HCT116 (cell line): ENCODE results near the gene DEPDC4. TPM values are rescaled to one million over a fixed set of nuclear protein-coding genes. Genes with fewer than 3 reads are reported as not detected.

Experiments
- ATAC-seq: fragments of 200-7000 bp; cut with Tn5 transposase; 2 replicates; pipeline ENCODE4 v1.9.1; 2020; ENCODE audit warnings: mild to moderate bottlenecking, moderate library complexity
- BruUV-seq: library from RNA; stranded (reverse); fragments of 400-500 nt; replicated peaks from 2 replicates; lab custom pipeline; 2021; lab: Mats Ljungman, UMichigan
- CTCF ChIA-PET: fragments of 300-600 bp; sonication (Branson Sonifier 250); formaldehyde crosslinking; loops from one replicate; lab custom pipeline; 2021; ENCODE audit warnings: antibody characterized with exemption; lab: Charles Lee
- POLR2A ChIA-PET: fragments of 300-600, 350-600 bp; sonication (Branson Sonifier 250); formaldehyde crosslinking; loops from one replicate; lab custom pipeline; 2021; ENCODE audit warnings: antibody characterized with exemption; lab: Charles Lee
- RAD21 ChIA-PET, 2 experiments: fragments of 300-600 bp; sonication (Branson Sonifier 250); formaldehyde crosslinking; loops; one replicate each; lab custom pipeline; 2023; ENCODE audit warnings: low total read pairs in 2 of 2; ENCODE audit not compliant: uncharacterized antibody in 2 of 2, unreplicated experiment in 2 of 2, low non-redundant PET in 1 of 2; lab: Charles Lee
- DNase-seq: peaks from one replicate; pipeline ENCODE4 v3.0.0-alpha.2; 2010; ENCODE audit warnings: low read depth, low spot score
- H2AFZ ChIP-seq: fragments of 200-600 bp; shearing (Covaris generic), sonication (generic); 2 replicates; pipeline ENCODE4 v1.6.1; 2017; ENCODE audit warnings: low read depth, mixed run types, mixed read lengths, antibody characterized with exemption, low read length; ENCODE audit not compliant: poor library complexity, severe bottlenecking
- H3K27ac ChIP-seq: 2 replicates; pipeline ENCODE4 v1.5.1; 2012; ENCODE audit warnings: low read depth, low read length
- H3K27me3 ChIP-seq: fragments of 200-600 bp; sonication (generic); 2 replicates; pipeline ENCODE4 v1.6.1; 2016; ENCODE audit warnings: mixed run types, low read length, mixed read lengths; ENCODE audit not compliant: insufficient read depth
- H3K36me3 ChIP-seq, 2 experiments: fragments of 200-500 bp in 1 of 2; fragments of 200-600 bp in 1 of 2; sonication (Bioruptor generic) in 1 of 2; sonication (generic) in 1 of 2; 2 replicates each; pipeline versions ENCODE4 v1.5.1 to v1.6.1; 2014 to 2016; ENCODE audit warnings: low read length in 2 of 2, inconsistent platforms in 1 of 2, mixed read lengths in 1 of 2, mixed run types in 1 of 2; ENCODE audit not compliant: insufficient read depth in 2 of 2, control insufficient read depth in 1 of 2
- H3K4me1 ChIP-seq, 2 experiments: fragments of 200-600 bp in 1 of 2; sonication (generic) in 1 of 2; 2 replicates each; pipeline versions ENCODE4 v1.5.1 to v1.6.1; 2012 to 2017; ENCODE audit warnings: low read length in 2 of 2, inconsistent platforms in 1 of 2, mild to moderate bottlenecking in 1 of 2, mixed read lengths in 1 of 2, mixed run types in 1 of 2, moderate library complexity in 1 of 2; ENCODE audit not compliant: insufficient read depth in 2 of 2, control insufficient read depth in 1 of 2
- H3K4me2 ChIP-seq: fragments of 200-600 bp; sonication (generic); 2 replicates; pipeline ENCODE4 v1.6.1; 2017; ENCODE audit warnings: mixed run types, low read length, mixed read lengths
- H3K4me3 ChIP-seq, 2 experiments: fragments of 200-600 bp in 1 of 2; sonication (generic) in 1 of 2; replicated peaks in 1 of 2; 2 replicates each; pipeline ENCODE4 v1.5.1; 2011 to 2016; ENCODE audit warnings: low read length in 2 of 2, control low read depth in 1 of 2, low read depth in 1 of 2, mild to moderate bottlenecking in 1 of 2, mixed read lengths in 1 of 2, mixed run types in 1 of 2
- H3K79me2 ChIP-seq: fragments of 200-600 bp; sonication (generic); 2 replicates; pipeline ENCODE4 v1.6.1; 2017; ENCODE audit warnings: mild to moderate bottlenecking, mixed run types, low read length, moderate library complexity, mixed read lengths; ENCODE audit not compliant: insufficient read depth
- H3K9ac ChIP-seq: fragments of 200-600 bp; sonication (generic); 2 replicates; pipeline ENCODE4 v1.6.1; 2016; ENCODE audit warnings: low read length, mixed read lengths
- H3K9me2 ChIP-seq: fragments of 200-600 bp; sonication (generic), shearing (Covaris generic); 2 replicates; pipeline ENCODE4 v1.6.1; 2017; ENCODE audit warnings: mixed run types, mild to moderate bottlenecking, moderate library complexity; ENCODE audit not compliant: insufficient read depth
- H3K9me3 ChIP-seq, 2 experiments: fragments of 200-500 bp in 1 of 2; fragments of 200-600 bp in 1 of 2; sonication (Bioruptor generic) in 1 of 2; sonication (generic) in 1 of 2; 2 replicates each; pipeline ENCODE4 v1.6.1; 2014 to 2017; ENCODE audit warnings: low read length in 2 of 2, mixed read lengths in 2 of 2, inconsistent platforms in 1 of 2, low read depth in 1 of 2, mild to moderate bottlenecking in 1 of 2, mixed run types in 1 of 2, moderate library complexity in 1 of 2; ENCODE audit not compliant: control insufficient read depth in 1 of 2, insufficient read depth in 1 of 2
- H4K20me1 ChIP-seq: fragments of 200-600 bp; sonication (generic), shearing (Covaris generic); 2 replicates; pipeline ENCODE4 v1.6.1; 2017; ENCODE audit warnings: mixed run types, mild to moderate bottlenecking, moderate library complexity; ENCODE audit not compliant: insufficient read depth
- ATF3 ChIP-seq: IDR thresholded peaks from 2 replicates; pipeline ENCODE4 v1.6.1; 2012
- CBX3 ChIP-seq: IDR thresholded peaks from 2 replicates; pipeline ENCODE4 v1.6.1; 2012; ENCODE audit warnings: low read depth
- CTCF ChIP-seq, 3 experiments: fragments of 200-600 bp in 1 of 3; sonication (generic) in 1 of 3; IDR thresholded peaks in 2 of 3; conservative IDR thresholded peaks in 1 of 3; 2 replicates each; pipeline ENCODE4 v1.5.1; 2012 to 2017; ENCODE audit warnings: low read depth in 2 of 3, low read length in 2 of 3, antibody characterized with exemption in 1 of 3, borderline replicate concordance in 1 of 3, control low read depth in 1 of 3, mild to moderate bottlenecking in 1 of 3, mixed read lengths in 1 of 3, mixed run types in 1 of 3, moderate library complexity in 1 of 3; ENCODE audit not compliant: insufficient read depth in 1 of 3
- ELF1 ChIP-seq: IDR thresholded peaks from 2 replicates; pipeline ENCODE4 v1.6.1; 2012; ENCODE audit warnings: low read depth, borderline replicate concordance
- EZH2 ChIP-seq: fragments of 200-600 bp; sonication (generic); IDR thresholded peaks from 2 replicates; pipeline ENCODE4 v1.6.1; 2017; ENCODE audit warnings: antibody characterized with exemption, mixed run types
- FOSL1 ChIP-seq: IDR thresholded peaks from 2 replicates; pipeline ENCODE4 v1.6.1; 2012; ENCODE audit warnings: low read depth
- JUND ChIP-seq: IDR thresholded peaks from 2 replicates; pipeline ENCODE4 v1.6.1; 2012
- MAX ChIP-seq: IDR thresholded peaks from 2 replicates; pipeline ENCODE4 v1.6.1; 2012
- POLR2A ChIP-seq: IDR thresholded peaks from 2 replicates; pipeline ENCODE4 v1.7.0; 2011; ENCODE audit warnings: borderline replicate concordance; ENCODE audit not compliant: insufficient read depth, insufficient read length; ENCODE audit errors: extremely low read depth
- POLR2AphosphoS5 ChIP-seq: IDR thresholded peaks from 2 replicates; pipeline ENCODE4 v1.6.1; 2011; ENCODE audit warnings: mild to moderate bottlenecking, low read depth, low read length, moderate library complexity
- RAD21 ChIP-seq: IDR thresholded peaks from 2 replicates; pipeline ENCODE4 v1.6.1; 2012; ENCODE audit warnings: low read depth, mild to moderate bottlenecking
- REST ChIP-seq: IDR thresholded peaks from 2 replicates; pipeline ENCODE4 v1.6.1; 2012; ENCODE audit warnings: low read depth
- SIN3A ChIP-seq: IDR thresholded peaks from 2 replicates; pipeline ENCODE4 v1.6.1; 2012; ENCODE audit warnings: low read depth
- SP1 ChIP-seq: IDR thresholded peaks from 2 replicates; pipeline ENCODE4 v1.6.1; 2012; ENCODE audit warnings: low read depth
- SRF ChIP-seq: IDR thresholded peaks from 2 replicates; pipeline ENCODE4 v1.6.1; 2012; ENCODE audit warnings: low read depth
- TCF7L2 ChIP-seq: IDR thresholded peaks from 2 replicates; pipeline ENCODE4 v1.7.0; 2011; ENCODE audit warnings: borderline replicate concordance, inconsistent platforms; ENCODE audit not compliant: insufficient read depth, insufficient read length; ENCODE audit errors: extremely low read depth
- YY1 ChIP-seq: IDR thresholded peaks from 2 replicates; pipeline ENCODE4 v1.6.1; 2011; ENCODE audit warnings: low read length, low read depth, moderate library complexity, mild to moderate bottlenecking; ENCODE audit not compliant: insufficient replicate concordance; ENCODE audit errors: extremely low read depth
- ZBTB33 ChIP-seq: IDR thresholded peaks from 2 replicates; pipeline ENCODE4 v1.6.1; 2011; ENCODE audit warnings: mild to moderate bottlenecking, low read length, moderate library complexity; ENCODE audit not compliant: insufficient replicate concordance; ENCODE audit errors: extremely low read depth
- ZFX ChIP-seq: fragments of 450-650 bp; IDR thresholded peaks from 2 replicates; pipeline ENCODE4 v1.6.1; 2017
- ZNF274 ChIP-seq: fragments of 200-500 bp; sonication (Bioruptor generic); IDR thresholded peaks from 2 replicates; pipeline ENCODE4 v1.6.1; 2014; ENCODE audit warnings: mild to moderate bottlenecking, low read depth, low read length, inconsistent platforms
- intact Hi-C: fragments of 100-400 bp; cut with micrococcal nuclease; formaldehyde crosslinking; loops from 2 replicates; pipeline ENCODE4 v1.10.0; 2022
- total RNA-seq: library from RNA; stranded (reverse); gene quantifications from one replicate; pipeline ENCODE4 v1.2.1, GENCODE V29; 2021; ENCODE audit not compliant: unreplicated experiment

Gene DEPDC4
- total RNA-seq, 1 experiment from 2014 or later, result 3.4 TPM

GRCh38 chr12:100199023-100199346 is 67.9 kb downstream of the DEPDC4 start:
- Histone ChIP-seq H3K4me2 (peak overlapping the region; percentile 79), H4K20me1 (no peaks in the 10 kb centered on the region), H3K27me3 (no peaks in the 10 kb centered on the region), H3K9me2 (no peaks in the 10 kb centered on the region), H3K36me3 (peaks cover 0 to 14% of the 10 kb centered on the region in 2 experiments; a peak in 1 of 4 replicates), H3K9ac (peak overlapping the region; percentile 77), H3K9me3 (no peaks in the 10 kb centered on the region), H3K27ac (peak overlapping the region; percentile 72), H3K79me2 (peaks cover 26% of the 10 kb centered on the region), H3K4me1 (peaks cover 8 to 34% of the 10 kb centered on the region in 2 experiments), H3K4me3 (peak overlapping the region; percentile 84 to 94), H2AFZ (no peak overlapping the region)
- ChIA-PET RAD21 (no interaction called here), CTCF (interaction anchor here (1.5 kb wide), 1 partner anchor 44 kb away, joined by 3 read pairs; no protein-coding TSS in a partner anchor), POLR2A (no interaction called here)
- TF ChIP-seq REST, result no peak
- no peak for TF ChIP-seq RAD21
- TF ChIP-seq TCF7L2, result no peak
- no peak for TF ChIP-seq POLR2AphosphoS5
- no peak for TF ChIP-seq SIN3A
- TF ChIP-seq FOSL1, result no peak
- TF ChIP-seq ZNF274, result no peak
- no peak for TF ChIP-seq SRF
- TF ChIP-seq POLR2A, result no peak
- no peak for TF ChIP-seq EZH2
- no peak for TF ChIP-seq ATF3
- no peak for TF ChIP-seq SP1
- TF ChIP-seq CTCF (IDR thresholded peaks at IDR 0.05 in 2 of 3, conservative IDR thresholded peaks at IDR 0.05 in 1 of 3; ENCODE audit: borderline replicate concordance in 1 of 3, insufficient read depth in 1 of 3, low read depth in 2 of 3, low read length in 2 of 3), result no peak
- no peak for TF ChIP-seq ZFX
- no peak for TF ChIP-seq YY1
- TF ChIP-seq MAX, result no peak
- no peak for TF ChIP-seq JUND
- TF ChIP-seq CBX3, result no peak
- TF ChIP-seq ELF1, result no peak
- no peak for TF ChIP-seq ZBTB33
- intact Hi-C loops, result no loop called here
- DNase-seq, result no peak
- peak; percentile 2 for ATAC-seq
- BruUV-seq, result no TSS peak
